ENCODE data around the gene CLIP1.

Gene CLIP1

GRCh38 chr12:122244565-122245371, 177.7 kb downstream of the CLIP1 start:
- peak; percentile 12 for DNase-seq

- DNase-seq = no peak
Observed at GRCh38 chr12:122243965-122244364, 178.5 kb downstream of the CLIP1 start.

GRCh38 chr12:122238861-122239260, 183.6 kb downstream of the CLIP1 start:
- DNase-seq = no peak

- DNase-seq = no peak
Observed at GRCh38 chr12:122235741-122236140, 186.7 kb downstream of the CLIP1 start.

GRCh38 chr12:122232691-122233090, 189.8 kb downstream of the CLIP1 start:
- no peak for DNase-seq

- DNase-seq = no peak
Observed at GRCh38 chr12:122230798-122231197, 191.7 kb downstream of the CLIP1 start.

- DNase-seq = no peak
Observed at GRCh38 chr12:122228092-122228491, 194.4 kb downstream of the CLIP1 start.

GRCh38 chr12:122227341-122227740, 195.1 kb downstream of the CLIP1 start:
- DNase-seq = no peak

GRCh38 chr12:122226366-122227125, 195.9 kb downstream of the CLIP1 start:
- no peak for DNase-seq

- DNase-seq = peak; percentile 100
Observed at GRCh38 chr12:122225683-122226365, 196.6 kb downstream of the CLIP1 start, which contains the start of gene DIABLO. Gene DIABLO (minus strand): TSS chr12:122226052. CDS start chr12:122226014, 38 bp downstream.

All from effector CD4-positive, alpha-beta T cell (primary cell).